Sigmoid colon (tissue), 4 donors: ENCODE data around the gene HORMAD2.

Source experiments
- CTCF ChIP-seq, 4 experiments: fragments of 450-650 bp in 3 of 4; fragments of 200-600 bp in 1 of 4; IDR thresholded peaks; one replicate each; pipeline ENCODE4 v1.5.1; 2016 to 2019; ENCODE audit warnings: antibody characterized with exemption in 4 of 4, mild to moderate bottlenecking in 3 of 4, moderate library complexity in 2 of 4
- EP300 ChIP-seq, 4 donors: sonication (generic); formaldehyde crosslinking; IDR thresholded peaks; one replicate each; pipeline ENCODE4 v1.6.1; 2017; ENCODE audit warnings: antibody characterized with exemption in 4 of 4
- POLR2A ChIP-seq, 2 donors: fragments of 450-650 bp; IDR thresholded peaks; one replicate each; pipeline ENCODE4 v1.6.1; 2016; ENCODE audit warnings: antibody characterized with exemption in 2 of 2, mild to moderate bottlenecking in 2 of 2, moderate library complexity in 2 of 2
- POLR2AphosphoS5 ChIP-seq, 4 donors: sonication (generic); formaldehyde crosslinking; IDR thresholded peaks; one replicate each; pipeline ENCODE4 v1.6.1; 2017; ENCODE audit warnings: antibody characterized with exemption in 4 of 4

GRCh38 chr22:30212363-30212995 is 132.2 kb downstream of the HORMAD2 start:
- TF ChIP-seq CTCF (IDR thresholded peaks at IDR 0.05) = no peak
- TF ChIP-seq POLR2A (IDR thresholded peaks at IDR 0.05) = no peak
- TF ChIP-seq EP300 (IDR thresholded peaks at IDR 0.05) = no peak
- TF ChIP-seq POLR2AphosphoS5 (IDR thresholded peaks at IDR 0.05) = peak in 1 of 4 donors; percentile 70
